HepG2 (cell line): ENCODE measurements around the gene GGTLC1. TPM values are rescaled to one million over a fixed set of nuclear protein-coding genes. Genes with fewer than 3 reads are reported as not detected.

ENCODE experiments used
- ATAC-seq: fragments of 200-7000 bp; cut with Tn5 transposase; 3 replicates; pipeline ENCODE4 v1.9.1; 2020; ENCODE audit warnings: mild to moderate bottlenecking, moderate library complexity
- BruUV-seq: library from RNA; stranded (reverse); fragments of 400-500 nt; replicated peaks from 2 replicates; lab custom pipeline; 2021; lab: Mats Ljungman, UMichigan
- CTCF ChIA-PET: fragments of 300-600 bp; formaldehyde crosslinking; extraction: SDS; loops from one replicate; lab custom pipeline; 2021; ENCODE audit warnings: low total read pairs, inconsistent platforms, low intra/inter-chr PET ratio; lab: Yijun Ruan, JAX
- POLR2A ChIA-PET: fragments of 350-600 bp; sonication (Branson Sonifier 250); formaldehyde crosslinking; loops from one replicate; lab custom pipeline; 2020; ENCODE audit warnings: antibody characterized with exemption, inconsistent platforms; lab: Yijun Ruan, JAX
- DNase-seq: peaks from one replicate; pipeline ENCODE4 v3.0.0-alpha.2; 2015; ENCODE audit warnings: low spot score
- FAIRE-seq: peaks from 3 replicates; lab custom pipeline; 2011; peaks lifted over from hg19 to GRCh38; lab: Jason Lieb, UNC
- H2AFZ ChIP-seq: one replicate; pipeline ENCODE4 v1.6.1; 2011; ENCODE audit warnings: low read length, inconsistent platforms
- H3K27ac ChIP-seq: fragments of 300-600 bp; 3 replicates; pipeline ENCODE4 v1.8.0; 2011; ENCODE audit warnings: mixed run types, mild to moderate bottlenecking, mixed read lengths, low read length, inconsistent platforms; ENCODE audit not compliant: insufficient read depth; ENCODE audit errors: extremely low read length
- H3K27me3 ChIP-seq, 2 experiments: fragments of 200-600 bp in 1 of 2; 2 replicates in 1 of 2; 3 replicates in 1 of 2; pipeline versions ENCODE4 v1.6.0 to v1.8.0; 2011; ENCODE audit warnings: low read length in 2 of 2, mild to moderate bottlenecking in 2 of 2, moderate library complexity in 2 of 2, inconsistent platforms in 1 of 2; ENCODE audit not compliant: insufficient read depth in 2 of 2, control insufficient read depth in 1 of 2
- H3K36me3 ChIP-seq, 2 experiments: fragments of 200-600 bp in 1 of 2; replicated peaks in 1 of 2; 2 replicates in 1 of 2; 3 replicates in 1 of 2; pipeline versions ENCODE4 v1.5.1 to v1.8.0; 2011; ENCODE audit warnings: low read length in 2 of 2, inconsistent platforms in 1 of 2; ENCODE audit not compliant: insufficient read depth in 2 of 2, control insufficient read depth in 1 of 2
- H3K4me1 ChIP-seq: 2 replicates; pipeline ENCODE4 v1.5.1; 2012; ENCODE audit warnings: low read length, inconsistent platforms; ENCODE audit not compliant: insufficient read depth
- H3K4me2 ChIP-seq: 2 replicates; pipeline ENCODE4 v1.6.0; 2011; ENCODE audit warnings: low read depth, low read length, inconsistent platforms
- H3K4me3 ChIP-seq, 3 experiments: fragments of 200-600 bp in 1 of 3; sonication (generic), shearing (Covaris generic) in 1 of 3; replicated peaks in 1 of 3; 2 replicates each; pipeline ENCODE4 v1.5.1; 2011 to 2016; ENCODE audit warnings: low read length in 3 of 3, inconsistent platforms in 2 of 3, low read depth in 2 of 3, mild to moderate bottlenecking in 2 of 3, control low read depth in 1 of 3, mixed read lengths in 1 of 3; ENCODE audit not compliant: insufficient read depth in 1 of 3
- H3K79me2 ChIP-seq: one replicate; pipeline ENCODE4 v1.6.1; 2011; ENCODE audit warnings: low read length, inconsistent platforms; ENCODE audit not compliant: insufficient read depth
- H3K9ac ChIP-seq: 2 replicates; pipeline ENCODE4 v1.6.0; 2011; ENCODE audit warnings: mild to moderate bottlenecking, low read depth, low read length, inconsistent platforms; ENCODE audit not compliant: insufficient read depth
- H3K9me3 ChIP-seq: 2 replicates; pipeline ENCODE4 v1.5.1; 2012; ENCODE audit warnings: mild to moderate bottlenecking, low read length
- H4K20me1 ChIP-seq: 2 replicates; pipeline ENCODE4 v1.6.0; 2011; ENCODE audit warnings: inconsistent platforms, mild to moderate bottlenecking, low read length, moderate library complexity; ENCODE audit not compliant: insufficient read depth
- HIC2 ChIP-seq: sonication (generic); formaldehyde crosslinking; IDR thresholded peaks from 2 replicates; pipeline ENCODE4 v1.9.0; 2022; ENCODE audit warnings: low read depth, missing genetic modification reagents
- JUNB ChIP-seq: sonication (generic); formaldehyde crosslinking; IDR thresholded peaks from 2 replicates; pipeline ENCODE4 v1.8.0; 2022; ENCODE audit warnings: missing genetic modification reagents, mild to moderate bottlenecking, borderline replicate concordance
- KAT7 ChIP-seq: IDR thresholded peaks from 2 replicates; pipeline ENCODE4 v1.6.1; 2018; ENCODE audit warnings: borderline replicate concordance, missing compliant biosample characterization
- MTA1 ChIP-seq: sonication (generic); formaldehyde crosslinking; IDR thresholded peaks from 2 replicates; pipeline ENCODE4 v1.4.0; 2020; ENCODE audit warnings: missing genetic modification reagents, mild to moderate bottlenecking, borderline replicate concordance
- NFAT5 ChIP-seq: sonication (generic); formaldehyde crosslinking; IDR thresholded peaks from 2 replicates; pipeline ENCODE4 v1.4.0; 2020; ENCODE audit warnings: missing genetic modification reagents
- ZNF569 ChIP-seq: sonication (generic); formaldehyde crosslinking; IDR thresholded peaks from 2 replicates; pipeline ENCODE4 v1.5.0; 2020; ENCODE audit warnings: mild to moderate bottlenecking, missing genetic modification reagents, moderate library complexity, borderline replicate concordance
- WGBS: methylation state at CpG from one replicate; pipeline ENCODE4 v1.1.6; 2017; ENCODE audit warnings: low lambda C conversion rate; 5-methylcytosine and 5-hydroxymethylcytosine counted together
- in situ Hi-C: cut with HindIII; loops from 2 replicates; pipeline ENCODE4 v1.10.0; 2017; ENCODE audit warnings: low pct_unique_long_range_greater_than_20kb; ENCODE audit not compliant: extremely low pct_ligation_motif_present
- intact Hi-C: fragments of 100-400 bp; cut with micrococcal nuclease; formaldehyde crosslinking; loops from one replicate; pipeline ENCODE4 v1.10.0; 2022; ENCODE audit not compliant: unreplicated experiment
- polyA plus RNA-seq, 8 experiments: library from polyadenylated mRNA; depleted of rRNA in 3 of 8; stranded (reverse) in 7 of 8; unstranded in 1 of 8; fragments of >200 nt; fragmentation: Illumina TruSeq in 4 of 8; extraction: Trizol in 4 of 8; gene quantifications; 2 replicates each; pipeline versions ENCODE4 v1.2.1 to v1.2.3, GENCODE V29; 2011 to 2016; ENCODE audit warnings: low read depth in 4 of 8, missing spikeins in 1 of 8, mixed read lengths in 1 of 8; ENCODE audit not compliant: insufficient read depth in 1 of 8
- total RNA-seq, 5 experiments: library from RNA; depleted of rRNA; stranded (reverse); fragments of >200 nt; fragmentation: Illumina TruSeq; extraction: Trizol; gene quantifications; 2 replicates each; pipeline ENCODE4 v1.2.3, GENCODE V29; 2016; ENCODE audit warnings: low read depth in 1 of 5

The GGTLC1 gene
- total and polyA plus RNA-seq, 2 of the 13 experiments (the other 11 are each of a cell fraction or from before 2014, with no cell fraction given) = not detected

- ATAC-seq = no peak
- H3K4me2 ChIP-seq = no peak overlapping the region
- POLR2A ChIA-PET = no interaction called here
These were observed 22.3 kb downstream of the GGTLC1 start for GRCh38 chr20:23966298-23966697.

More at GRCh38 chr20:23966298-23966697, 22.3 kb downstream of the GGTLC1 start:
- FAIRE-seq (no peak), DNase-seq (no peak)
- TF ChIP-seq NFAT5 (CRISPR knock-in tag) (no peak), ZNF569 (CRISPR knock-in tag) (no peak), HIC2 (no peak), MTA1 (CRISPR knock-in tag) (no peak), KAT7 (CRISPR knock-in tag) (no peak), JUNB (no peak)
- TF ChIP-seq, all 625 proteins: peak for 0
- H3K9ac ChIP-seq = no peak overlapping the region
- CTCF ChIA-PET = no interaction called here
- in situ Hi-C loops (no loop called here), intact Hi-C loops (no loop called here)
- WGBS = 31% methylated on average over 6 of the region's 6 CpGs
- no TSS peak for BruUV-seq
- H3K9me3 ChIP-seq = peaks cover 36% of the 10 kb centered on the region
- no peak overlapping the region for H3K4me3 ChIP-seq
- no peaks in the 10 kb centered on the region for H3K36me3 ChIP-seq
- H3K27ac ChIP-seq = no peak overlapping the region
- H3K4me1 ChIP-seq = no peaks in the 10 kb centered on the region
- H3K79me2 ChIP-seq = no peaks in the 10 kb centered on the region
- no peak overlapping the region for H2AFZ ChIP-seq
- no peaks in the 10 kb centered on the region for H4K20me1 ChIP-seq
- H3K27me3 ChIP-seq = no peaks in the 10 kb centered on the region; a peak in 1 of 5 replicates
